Bronchial epithelial cell (primary cell): ENCODE results near the gene TSPO. TPM values are rescaled to one million over a fixed set of nuclear protein-coding genes. Genes with fewer than 3 reads are reported as not detected.

Experiments used
- DNase-seq: peaks from one replicate; pipeline ENCODE4 v3.0.0-alpha.2; 2010; ENCODE audit warnings: low read depth
- FAIRE-seq: peaks from 2 replicates; lab custom pipeline; 2011; peaks lifted over from hg19 to GRCh38; lab: Jason Lieb, UNC
- H3K27me3 ChIP-seq: 2 replicates; pipeline ENCODE4 v1.5.1; 2011; ENCODE audit warnings: low read length; ENCODE audit not compliant: control insufficient read depth, insufficient read depth
- H3K36me3 ChIP-seq: 2 replicates; pipeline ENCODE4 v1.5.1; 2011; ENCODE audit warnings: low read length; ENCODE audit not compliant: control insufficient read depth, insufficient read depth
- H3K4me3 ChIP-seq: 2 replicates; pipeline ENCODE4 v1.5.1; 2011; ENCODE audit warnings: mild to moderate bottlenecking, low read depth, low read length, control low read depth
- CTCF ChIP-seq: IDR thresholded peaks from 2 replicates; pipeline ENCODE4 v1.5.1; 2011; ENCODE audit warnings: mild to moderate bottlenecking, moderate library complexity, low read length, control low read depth, inconsistent platforms; ENCODE audit not compliant: insufficient read depth, severe bottlenecking
- total RNA-seq: library from RNA; depleted of rRNA; stranded (reverse); fragments of >200 nt; gene quantifications from 2 replicates; pipeline ENCODE4 v1.2.1, GENCODE V29; 2014

TSPO gene
- total RNA-seq, 1 donor from 2014 or later: 419 TPM

- no peak for DNase-seq
- H3K27me3 ChIP-seq: peaks cover 4% of the 10 kb centered on the region
- FAIRE-seq: peak; percentile 88
- H3K36me3 ChIP-seq: no peaks in the 10 kb centered on the region
- no peak overlapping the region for H3K4me3 ChIP-seq
- no peak for TF ChIP-seq CTCF
Measured at GRCh38 chr22:43201486-43202219, 50.3 kb downstream of the TSPO start.

- H3K27me3 ChIP-seq: peaks cover 4% of the 10 kb centered on the region
- DNase-seq (no peak), FAIRE-seq (no peak)
- H3K36me3 ChIP-seq: no peaks in the 10 kb centered on the region
- no peak overlapping the region for H3K4me3 ChIP-seq
- TF ChIP-seq CTCF: no peak
Measured at GRCh38 chr22:43202326-43202725, 51.0 kb downstream of the TSPO start.

- no peak for TF ChIP-seq CTCF
- Histone ChIP-seq H3K4me3 (no peak overlapping the region), H3K36me3 (no peaks in the 10 kb centered on the region), H3K27me3 (no peaks in the 10 kb centered on the region)
- FAIRE-seq (no peak), DNase-seq (no peak)
Measured at GRCh38 chr22:43202756-43203410, 51.5 kb downstream of the TSPO start.

- TF ChIP-seq CTCF: no peak
- DNase-seq (no peak), FAIRE-seq (no peak)
- Histone ChIP-seq H3K27me3 (no peaks in the 10 kb centered on the region), H3K4me3 (no peak overlapping the region), H3K36me3 (no peaks in the 10 kb centered on the region)
Measured at GRCh38 chr22:43203471-43203981, 52.2 kb downstream of the TSPO start.

GRCh38 chr22:43205261-43205691, 53.9 kb downstream of the TSPO start:
- FAIRE-seq (no peak), DNase-seq (no peak)
- Histone ChIP-seq H3K27me3 (no peaks in the 10 kb centered on the region), H3K4me3 (no peak overlapping the region), H3K36me3 (no peaks in the 10 kb centered on the region)
- TF ChIP-seq CTCF: no peak
